Ishikawa (cell line): ENCODE measurements around the gene WIPI1.

ENCODE experiments used
- TAF1 ChIP-seq: IDR thresholded peaks from 2 replicates; pipeline ENCODE4 v1.6.1; 2012; ENCODE audit warnings: low read depth, mild to moderate bottlenecking
- TF ChIP-seq, protein P1 (sequence below): IDR thresholded peaks from 2 replicates; pipeline ENCODE4 v1.6.1; 2012

DNA sequence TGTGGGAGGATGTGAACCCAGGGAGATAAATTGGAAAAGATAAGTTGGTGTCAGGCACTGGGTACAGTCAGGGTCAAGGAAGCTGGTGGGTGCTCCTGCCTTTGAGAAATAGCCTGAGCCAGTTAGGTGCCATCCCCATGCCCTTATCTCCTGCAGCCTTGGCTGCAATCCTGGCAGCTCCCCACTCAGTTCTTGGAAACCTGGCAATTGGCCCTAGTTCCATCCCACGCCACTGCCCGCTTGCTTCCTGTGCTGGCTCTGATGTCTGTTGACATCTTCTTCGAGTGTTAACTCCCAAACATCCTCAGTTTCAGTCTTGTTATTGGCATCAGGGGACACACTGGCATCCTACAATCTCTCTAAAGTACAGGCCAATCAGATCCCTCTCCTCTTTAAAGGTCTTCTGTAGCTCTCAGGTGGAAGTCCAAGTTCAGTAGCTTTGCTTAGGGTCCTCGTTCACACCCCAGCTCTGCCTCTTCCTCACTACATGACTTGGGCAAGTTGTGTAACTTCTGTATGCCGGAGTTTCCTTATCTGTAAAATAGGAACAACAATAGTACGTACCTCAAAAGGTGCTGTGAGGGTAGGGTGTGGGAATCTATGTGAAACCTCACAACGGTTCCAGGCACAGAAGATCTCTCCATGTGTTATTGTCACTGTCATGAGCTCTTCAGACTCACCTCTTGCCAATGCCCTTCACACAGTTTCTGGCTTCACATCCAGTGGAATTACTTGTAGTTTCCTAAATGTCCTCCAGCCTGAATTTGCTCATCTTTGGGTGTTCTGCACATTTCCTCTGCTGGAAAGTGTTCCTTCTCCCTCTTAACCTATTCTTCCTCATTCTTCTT is 41.4 kb upstream of the WIPI1 start:
- TF ChIP-seq TAF1, result no peak
- TF ChIP-seq, protein P1, sequence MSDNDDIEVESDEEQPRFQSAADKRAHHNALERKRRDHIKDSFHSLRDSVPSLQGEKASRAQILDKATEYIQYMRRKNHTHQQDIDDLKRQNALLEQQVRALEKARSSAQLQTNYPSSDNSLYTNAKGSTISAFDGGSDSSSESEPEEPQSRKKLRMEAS, result no peak
